Activated naive CD8-positive, alpha-beta T cell treated with anti-CD3 and anti-CD28 coated beads, Interleukin-2, amount 50 U/mL, for 16 hours (primary cell): ENCODE data around the gene CTAGE15.
"Not testable (repeated sequence)": the region's sequence is repeated elsewhere in the genome, so short reads cannot be mapped to it uniquely, and the experiment has no call there.

Experiments
- DNase-seq: peaks from one replicate; pipeline ENCODE4 v3.0.0-alpha.2; 2020; ENCODE audit warnings: low read depth, low spot score

The CTAGE15 gene

GRCh38 chr7:143571501-143571900 is at the start of gene CTAGE15:
TSS of gene CTAGE15 (plus strand) at chr7:143571801. CDS start at chr7:143571818, 17 bp downstream.
- not testable (repeated sequence) for DNase-seq

GRCh38 chr7:143522309-143522916 is 49.2 kb upstream of the CTAGE15 start:
- not testable (repeated sequence) for DNase-seq

GRCh38 chr7:143531169-143531926 is 40.3 kb upstream of the CTAGE15 start:
- DNase-seq: not testable (repeated sequence)

- DNase-seq: not testable (repeated sequence)
Measured at GRCh38 chr7:143531932-143532331, 39.7 kb upstream of the CTAGE15 start.

- not testable (repeated sequence) for DNase-seq
Measured at GRCh38 chr7:143533213-143533839, 38.3 kb upstream of the CTAGE15 start.

- DNase-seq: not testable (repeated sequence)
Measured at GRCh38 chr7:143536443-143536842, 35.2 kb upstream of the CTAGE15 start.

- not testable (repeated sequence) for DNase-seq
Measured at GRCh38 chr7:143543288-143544038, 28.1 kb upstream of the CTAGE15 start.

- not testable (repeated sequence) for DNase-seq
Measured at GRCh38 chr7:143555968-143556367, 15.6 kb upstream of the CTAGE15 start.

GRCh38 chr7:143563306-143563705 is 8.3 kb upstream of the CTAGE15 start:
- not testable (repeated sequence) for DNase-seq

- not testable (repeated sequence) for DNase-seq
Measured at GRCh38 chr7:143566001-143566400, 5.6 kb upstream of the CTAGE15 start.

- DNase-seq: not testable (repeated sequence)
Measured at GRCh38 chr7:143588183-143588582, 16.6 kb downstream of the CTAGE15 start.

GRCh38 chr7:143589897-143590296 is 18.3 kb downstream of the CTAGE15 start:
- not testable (repeated sequence) for DNase-seq

- not testable (repeated sequence) for DNase-seq
Measured at GRCh38 chr7:143598086-143598485, 26.5 kb downstream of the CTAGE15 start.

- DNase-seq: not testable (repeated sequence)
Measured at GRCh38 chr7:143603549-143603948, 31.9 kb downstream of the CTAGE15 start.

- not testable (repeated sequence) for DNase-seq
Measured at GRCh38 chr7:143606088-143606487, 34.5 kb downstream of the CTAGE15 start.

- not testable (repeated sequence) for DNase-seq
Measured at GRCh38 chr7:143615545-143615944, 43.9 kb downstream of the CTAGE15 start.

GRCh38 chr7:143617204-143617603 is 45.6 kb downstream of the CTAGE15 start:
- DNase-seq: not testable (repeated sequence)

GRCh38 chr7:143620058-143620457 is 48.5 kb downstream of the CTAGE15 start:
- peak; percentile 40 for DNase-seq

GRCh38 chr7:143620646-143621045 is 49.0 kb downstream of the CTAGE15 start, which contains the start of gene TCAF2:
TSS of gene TCAF2 (plus strand) at chr7:143620974.
- DNase-seq: peak; percentile 66

GRCh38 chr7:143621175-143621574 is 49.6 kb downstream of the CTAGE15 start:
- DNase-seq: not testable (repeated sequence)

- not testable (repeated sequence) for DNase-seq
Measured at GRCh38 chr7:143622130-143622529, 50.5 kb downstream of the CTAGE15 start.
